ENCODE measurements around the gene CHMP1B. TPM values are rescaled to one million over a fixed set of nuclear protein-coding genes. Genes with fewer than 3 reads are reported as not detected.
A peak's percentile ranks its signal among the peaks of the same experiment; 100 is the strongest.
"Not testable (repeated sequence)": the region's sequence is repeated elsewhere in the genome, so short reads cannot be mapped to it uniquely, and the experiment has no call there.

CHMP1B gene
- total RNA-seq, 1 donor from 2014 or later = 24.4 TPM

GRCh38 chr18:11849841-11850634 is 1.2 kb upstream of the CHMP1B start:
- Mint-ChIP-seq H3K4me3 (peak overlapping the region; percentile 99), H3K27me3 (peaks cover 2% of the 10 kb centered on the region), H3K4me1 (peaks cover 24% of the 10 kb centered on the region), H3K36me3 (ENCODE audit: low read depth) (peaks cover 10% of the 10 kb centered on the region), H3K27ac (peak overlapping the region; percentile 100), H3K9me3 (no peaks in the 10 kb centered on the region)
- DNase-seq = peak; percentile 84
- intact Hi-C loops (cut with micrococcal nuclease) = loop anchor here (5.0 to 10.0 kb wide), 5 partner anchors 115 to 1938 kb away; partner anchors contain the start of genes AFG3L2, NAPG and VAPA

DNA sequence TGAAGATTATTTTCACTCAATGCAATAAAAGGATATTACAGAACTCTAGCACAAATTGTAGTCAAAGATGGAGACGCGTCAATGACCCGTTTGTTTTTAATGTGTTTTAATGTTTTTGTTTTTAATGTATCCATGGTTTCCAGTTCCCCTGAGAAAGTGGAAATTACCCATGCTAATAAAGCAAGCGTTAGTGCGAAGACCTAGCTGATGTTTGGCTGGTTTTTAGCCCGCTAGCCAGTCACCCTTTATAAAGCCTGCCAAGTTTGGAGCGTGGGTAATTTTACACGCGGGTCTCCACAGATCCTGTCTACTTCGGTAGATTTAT is 430 bp upstream of the CHMP1B start:
- DNase-seq = no peak
- Mint-ChIP-seq H3K9me3 (no peaks in the 10 kb centered on the region), H3K4me1 (peaks cover 24% of the 10 kb centered on the region), H3K27me3 (peaks cover 2% of the 10 kb centered on the region), H3K27ac (peak overlapping the region; percentile 100), H3K4me3 (peak overlapping the region; percentile 99), H3K36me3 (ENCODE audit: low read depth) (peaks cover 13% of the 10 kb centered on the region)
- intact Hi-C loops (cut with micrococcal nuclease) = loop anchor here (1.0 to 10.0 kb wide), 7 partner anchors 58 to 1938 kb away; partner anchors contain the start of genes AFG3L2, IMPA2, MPPE1 and NAPG

- peaks cover 24% of the 10 kb centered on the region for H3K4me1 Mint-ChIP-seq
- peak overlapping the region; percentile 100 for H3K27ac Mint-ChIP-seq
- intact Hi-C loops (cut with micrococcal nuclease) = loop anchor here (1.0 to 10.0 kb wide), 7 partner anchors 56 to 1940 kb away; partner anchors contain the start of genes AFG3L2, IMPA2, MPPE1 and NAPG
- DNase-seq = peak; percentile 88
- H3K9me3 Mint-ChIP-seq = no peaks in the 10 kb centered on the region
- peaks cover 13% of the 10 kb centered on the region for H3K36me3 Mint-ChIP-seq (ENCODE audit: low read depth)
- H3K27me3 Mint-ChIP-seq = peaks cover 2% of the 10 kb centered on the region
- H3K4me3 Mint-ChIP-seq = peak overlapping the region; percentile 99
Measured at GRCh38 chr18:11851806-11852337, 659 bp downstream of the CHMP1B start.

GRCh38 chr18:11854554-11854953 is 3.3 kb downstream of the CHMP1B start:
- DNase-seq, H3K9me3 Mint-ChIP-seq, H3K27ac Mint-ChIP-seq, H3K4me3 Mint-ChIP-seq, H3K27me3 Mint-ChIP-seq: not testable (repeated sequence)
- Mint-ChIP-seq H3K4me1 (peaks cover 27% of the 10 kb centered on the region), H3K36me3 (ENCODE audit: low read depth) (peaks cover 13% of the 10 kb centered on the region)
- intact Hi-C loops (cut with micrococcal nuclease) = loop anchor here (5.0 to 10.0 kb wide), 5 partner anchors 120 to 1942 kb away; partner anchors contain the start of genes AFG3L2, NAPG and VAPA

- H3K9me3 Mint-ChIP-seq = no peaks in the 10 kb centered on the region
- intact Hi-C loops (cut with micrococcal nuclease) = loop anchor here (10.0 kb wide), 1 partner anchor 123 kb away; no protein-coding TSS in a partner anchor
Measured at GRCh38 chr18:11857177-11857887, 6.1 kb downstream of the CHMP1B start.

DNA sequence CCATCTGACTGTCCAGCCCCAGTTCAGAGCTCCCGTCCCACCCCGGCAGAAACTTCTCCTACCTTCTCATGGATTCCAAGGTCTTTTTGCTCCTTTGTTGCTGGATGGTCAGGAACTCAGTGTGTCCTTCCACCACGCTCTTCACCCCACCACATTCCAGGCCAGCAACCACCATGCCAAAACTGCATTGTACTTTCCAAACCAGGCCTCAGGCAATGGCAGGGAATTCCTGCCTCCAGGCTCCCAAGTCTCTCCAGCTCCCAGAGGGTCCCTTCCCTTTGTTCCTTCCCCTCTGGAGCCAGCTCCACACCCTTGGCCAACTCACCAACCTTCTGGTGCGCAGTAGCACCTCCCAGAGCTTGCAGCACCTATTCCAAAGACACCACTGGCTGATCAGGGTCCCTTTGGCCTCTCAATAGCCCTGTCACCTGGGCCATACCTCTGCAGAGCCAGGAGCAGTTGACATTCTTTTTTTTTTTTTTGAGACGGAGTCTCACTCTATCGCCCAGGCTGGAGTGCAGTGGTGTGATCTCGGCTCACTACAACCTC is 8.1 kb downstream of the CHMP1B start:
- intact Hi-C loops (cut with micrococcal nuclease) = loop anchor here (10.0 kb wide), 1 partner anchor 125 kb away; no protein-coding TSS in a partner anchor
- DNase-seq = no peak
- Mint-ChIP-seq H3K27ac (no peak overlapping the region), H3K9me3 (no peaks in the 10 kb centered on the region), H3K36me3 (ENCODE audit: low read depth) (peaks cover 3% of the 10 kb centered on the region), H3K4me1 (peaks cover 7% of the 10 kb centered on the region), H3K4me3 (no peak overlapping the region), H3K27me3 (no peaks in the 10 kb centered on the region)

More at GRCh38 chr18:11857177-11857887, 6.1 kb downstream of the CHMP1B start:
- Mint-ChIP-seq H3K4me3 (no peak overlapping the region), H3K27ac (no peak overlapping the region), H3K36me3 (ENCODE audit: low read depth) (peaks cover 5% of the 10 kb centered on the region), H3K4me1 (peaks cover 12% of the 10 kb centered on the region), H3K27me3 (no peaks in the 10 kb centered on the region)
- no peak for DNase-seq

GRCh38 chr18:11859903-11860407 is 8.7 kb downstream of the CHMP1B start:
- H3K36me3 Mint-ChIP-seq (ENCODE audit: low read depth) = peaks cover 3% of the 10 kb centered on the region
- DNase-seq = no peak
- no peak overlapping the region for H3K27ac Mint-ChIP-seq
- peaks cover 3% of the 10 kb centered on the region for H3K27me3 Mint-ChIP-seq
- H3K4me1 Mint-ChIP-seq = peaks cover 7% of the 10 kb centered on the region
- H3K4me3 Mint-ChIP-seq = no peak overlapping the region
- intact Hi-C loops (cut with micrococcal nuclease) = loop anchor here (10.0 kb wide), 1 partner anchor 125 kb away; no protein-coding TSS in a partner anchor
- no peaks in the 10 kb centered on the region for H3K9me3 Mint-ChIP-seq

GRCh38 chr18:11860594-11861450 is 9.6 kb downstream of the CHMP1B start:
- peaks cover 3% of the 10 kb centered on the region for H3K27me3 Mint-ChIP-seq
- DNase-seq = no peak
- H3K4me1 Mint-ChIP-seq = peaks cover 7% of the 10 kb centered on the region
- no peak overlapping the region for H3K27ac Mint-ChIP-seq
- no peak overlapping the region for H3K4me3 Mint-ChIP-seq
- H3K36me3 Mint-ChIP-seq (ENCODE audit: low read depth) = no peaks in the 10 kb centered on the region
- no peaks in the 10 kb centered on the region for H3K9me3 Mint-ChIP-seq
- intact Hi-C loops (cut with micrococcal nuclease) = no loop called here

DNA sequence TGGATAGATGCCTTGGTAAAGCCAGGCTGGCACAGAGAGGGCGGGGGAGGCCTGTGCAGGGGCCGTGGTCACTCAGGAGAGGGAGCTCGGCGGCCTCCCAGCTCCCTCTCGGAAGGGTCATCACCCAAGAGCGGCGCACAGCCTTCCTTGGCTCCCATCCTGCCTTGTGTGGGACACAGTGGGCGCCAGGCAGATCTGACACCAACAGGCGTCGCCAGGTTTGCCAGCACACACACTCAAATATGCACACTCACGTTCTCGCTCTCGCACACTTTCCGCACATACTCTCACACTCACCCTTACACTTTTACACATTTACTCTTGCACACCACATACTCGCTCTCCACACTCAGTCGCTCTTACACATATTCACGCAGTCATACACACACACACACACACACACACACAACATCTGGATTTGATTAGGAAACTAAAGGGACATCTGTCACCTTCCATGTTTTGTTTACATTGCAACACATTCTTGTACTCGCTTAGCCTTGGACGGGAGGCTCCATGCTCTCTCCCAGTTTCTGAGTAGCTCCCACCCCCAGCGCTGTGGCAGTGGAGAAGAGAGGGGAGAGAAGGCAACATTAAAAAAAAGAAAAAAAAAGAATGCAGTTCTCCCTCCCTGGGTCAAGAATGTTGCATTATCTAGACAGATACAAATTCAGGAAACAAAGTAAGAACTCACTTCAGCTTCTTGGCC is 10.5 kb downstream of the CHMP1B start:
- Mint-ChIP-seq H3K4me3 (no peak overlapping the region), H3K4me1 (peaks cover 7% of the 10 kb centered on the region), H3K36me3 (ENCODE audit: low read depth) (no peaks in the 10 kb centered on the region), H3K27ac (no peak overlapping the region), H3K27me3 (peaks cover 3% of the 10 kb centered on the region), H3K9me3 (no peaks in the 10 kb centered on the region)
- DNase-seq = no peak
- intact Hi-C loops (cut with micrococcal nuclease) = no loop called here

DNA sequence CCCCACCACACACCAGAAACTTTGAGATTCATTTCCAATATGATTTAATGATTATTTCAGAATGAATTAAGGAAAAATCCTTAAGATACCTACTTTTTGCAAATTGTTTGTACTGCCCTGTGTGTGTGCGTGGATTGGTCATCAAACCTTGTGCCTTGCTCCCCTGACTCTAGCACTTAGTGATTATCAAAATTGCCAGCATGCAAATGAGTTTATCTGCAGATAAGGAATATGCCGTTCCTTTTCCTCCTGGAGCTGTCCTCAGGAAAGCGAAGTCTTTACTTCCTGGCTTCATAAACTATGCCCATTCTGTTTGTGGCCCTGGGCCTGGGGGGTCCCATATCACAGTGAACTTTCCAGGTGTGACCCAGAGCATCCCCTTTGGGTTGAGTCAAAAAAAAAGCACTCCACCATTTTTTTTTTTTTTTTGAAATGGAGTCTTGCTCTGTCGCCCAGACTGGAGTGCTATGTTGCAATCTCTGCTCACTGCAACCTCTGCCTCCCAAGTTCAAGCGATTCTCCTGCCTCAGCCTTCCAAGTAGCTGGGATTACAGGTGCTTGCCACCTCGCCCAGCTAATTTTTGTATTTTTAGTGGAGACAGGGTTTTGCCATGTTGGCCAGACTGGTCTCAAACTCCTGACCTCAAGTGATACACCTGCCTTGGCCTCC is 11.4 kb downstream of the CHMP1B start:
- no peak overlapping the region for H3K27ac Mint-ChIP-seq
- no peak for DNase-seq
- peaks cover 3% of the 10 kb centered on the region for H3K27me3 Mint-ChIP-seq
- H3K36me3 Mint-ChIP-seq (ENCODE audit: low read depth) = no peaks in the 10 kb centered on the region
- peaks cover 7% of the 10 kb centered on the region for H3K4me1 Mint-ChIP-seq
- H3K9me3 Mint-ChIP-seq = no peaks in the 10 kb centered on the region
- no peak overlapping the region for H3K4me3 Mint-ChIP-seq
- intact Hi-C loops (cut with micrococcal nuclease) = no loop called here

- Mint-ChIP-seq H3K27me3 (peaks cover 3% of the 10 kb centered on the region), H3K36me3 (ENCODE audit: low read depth) (no peaks in the 10 kb centered on the region), H3K4me3 (no peak overlapping the region), H3K4me1 (peaks cover 5% of the 10 kb centered on the region), H3K27ac (no peak overlapping the region), H3K9me3 (no peaks in the 10 kb centered on the region)
- DNase-seq = no peak
- intact Hi-C loops (cut with micrococcal nuclease) = no loop called here
Measured at GRCh38 chr18:11864471-11864870, 13.3 kb downstream of the CHMP1B start.

DNA sequence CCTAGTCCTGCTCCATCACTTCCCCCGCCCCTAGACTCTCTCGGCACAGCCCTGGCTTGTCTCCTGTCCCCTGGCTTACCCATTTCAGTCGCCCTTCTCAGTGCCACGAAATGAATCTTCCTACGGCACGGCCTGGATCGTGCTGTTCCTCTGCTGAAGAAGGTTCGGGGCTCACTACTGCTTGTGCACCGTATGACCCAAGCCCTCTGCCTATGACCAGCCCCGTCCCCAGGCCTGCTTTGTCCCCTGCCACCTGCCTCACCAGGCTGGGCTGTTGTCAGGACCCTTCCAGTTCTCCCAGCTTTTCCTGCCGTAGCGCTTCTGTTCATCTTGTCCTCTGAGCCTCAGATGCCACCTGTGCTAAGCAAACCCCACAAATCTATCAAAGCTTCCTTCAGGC is 13.9 kb downstream of the CHMP1B start:
- H3K9me3 Mint-ChIP-seq = no peaks in the 10 kb centered on the region

More for the DNA sequence above, 13.9 kb downstream of the CHMP1B start:
- Mint-ChIP-seq H3K27ac (no peak overlapping the region), H3K27me3 (peaks cover 3% of the 10 kb centered on the region), H3K36me3 (ENCODE audit: low read depth) (no peaks in the 10 kb centered on the region), H3K4me1 (peaks cover 4% of the 10 kb centered on the region), H3K4me3 (no peak overlapping the region)
- DNase-seq = no peak
- intact Hi-C loops (cut with micrococcal nuclease) = no loop called here
